Liver (tissue), 3 donors: ENCODE results near the gene GPC1.

ENCODE experiments used
- FOXA1 ChIP-seq: IDR thresholded peaks from 2 replicates; pipeline ENCODE4 v1.6.1; 2016; ENCODE audit warnings: antibody characterized with exemption
- HNF4A ChIP-seq, 2 donors: conservative IDR thresholded peaks; 2 replicates each; pipeline ENCODE4 v1.6.1; 2016; ENCODE audit warnings: antibody characterized with exemption in 2 of 2, mild to moderate bottlenecking in 2 of 2
- HNF4G ChIP-seq: IDR thresholded peaks from 2 replicates; pipeline ENCODE4 v1.6.1; 2016; ENCODE audit warnings: antibody characterized with exemption
- MAX ChIP-seq: IDR thresholded peaks from 2 replicates; pipeline ENCODE4 v1.6.1; 2016; ENCODE audit warnings: antibody characterized with exemption
- NR2F2 ChIP-seq: IDR thresholded peaks from 2 replicates; pipeline ENCODE4 v1.6.1; 2016; ENCODE audit warnings: antibody characterized with exemption
- TAF1 ChIP-seq: conservative IDR thresholded peaks from 2 replicates; pipeline ENCODE4 v1.6.1; 2016; ENCODE audit warnings: antibody characterized with exemption, mild to moderate bottlenecking
- YY1 ChIP-seq: IDR thresholded peaks from 2 replicates; pipeline ENCODE4 v1.6.1; 2016; ENCODE audit warnings: antibody characterized with exemption, mild to moderate bottlenecking
- TF ChIP-seq, protein P1 (sequence below): fragments of 150-350 bp; IDR thresholded peaks from 2 replicates; pipeline ENCODE4 v1.5.1; 2017; ENCODE audit warnings: improper control_type of control experiment, low read depth, low read length; ENCODE audit not compliant: missing input control
- TF ChIP-seq, protein P2 (sequence below): IDR thresholded peaks from 2 replicates; pipeline ENCODE4 v1.6.1; 2016; ENCODE audit warnings: antibody characterized with exemption, mild to moderate bottlenecking
- donor health status: healthy.
- donor health status: healthy.

GRCh38 chr2:240418311-240418710 lies 17.2 kb upstream of the GPC1 start:
- TF ChIP-seq, protein P1, sequence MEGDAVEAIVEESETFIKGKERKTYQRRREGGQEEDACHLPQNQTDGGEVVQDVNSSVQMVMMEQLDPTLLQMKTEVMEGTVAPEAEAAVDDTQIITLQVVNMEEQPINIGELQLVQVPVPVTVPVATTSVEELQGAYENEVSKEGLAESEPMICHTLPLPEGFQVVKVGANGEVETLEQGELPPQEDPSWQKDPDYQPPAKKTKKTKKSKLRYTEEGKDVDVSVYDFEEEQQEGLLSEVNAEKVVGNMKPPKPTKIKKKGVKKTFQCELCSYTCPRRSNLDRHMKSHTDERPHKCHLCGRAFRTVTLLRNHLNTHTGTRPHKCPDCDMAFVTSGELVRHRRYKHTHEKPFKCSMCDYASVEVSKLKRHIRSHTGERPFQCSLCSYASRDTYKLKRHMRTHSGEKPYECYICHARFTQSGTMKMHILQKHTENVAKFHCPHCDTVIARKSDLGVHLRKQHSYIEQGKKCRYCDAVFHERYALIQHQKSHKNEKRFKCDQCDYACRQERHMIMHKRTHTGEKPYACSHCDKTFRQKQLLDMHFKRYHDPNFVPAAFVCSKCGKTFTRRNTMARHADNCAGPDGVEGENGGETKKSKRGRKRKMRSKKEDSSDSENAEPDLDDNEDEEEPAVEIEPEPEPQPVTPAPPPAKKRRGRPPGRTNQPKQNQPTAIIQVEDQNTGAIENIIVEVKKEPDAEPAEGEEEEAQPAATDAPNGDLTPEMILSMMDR, result no peak
- TF ChIP-seq YY1, result no peak
- TF ChIP-seq TAF1, result no peak
- no peak for TF ChIP-seq HNF4G
- no peak for TF ChIP-seq HNF4A (conservative IDR thresholded peaks at IDR 0.05)
- TF ChIP-seq MAX, result no peak
- TF ChIP-seq, protein P2, sequence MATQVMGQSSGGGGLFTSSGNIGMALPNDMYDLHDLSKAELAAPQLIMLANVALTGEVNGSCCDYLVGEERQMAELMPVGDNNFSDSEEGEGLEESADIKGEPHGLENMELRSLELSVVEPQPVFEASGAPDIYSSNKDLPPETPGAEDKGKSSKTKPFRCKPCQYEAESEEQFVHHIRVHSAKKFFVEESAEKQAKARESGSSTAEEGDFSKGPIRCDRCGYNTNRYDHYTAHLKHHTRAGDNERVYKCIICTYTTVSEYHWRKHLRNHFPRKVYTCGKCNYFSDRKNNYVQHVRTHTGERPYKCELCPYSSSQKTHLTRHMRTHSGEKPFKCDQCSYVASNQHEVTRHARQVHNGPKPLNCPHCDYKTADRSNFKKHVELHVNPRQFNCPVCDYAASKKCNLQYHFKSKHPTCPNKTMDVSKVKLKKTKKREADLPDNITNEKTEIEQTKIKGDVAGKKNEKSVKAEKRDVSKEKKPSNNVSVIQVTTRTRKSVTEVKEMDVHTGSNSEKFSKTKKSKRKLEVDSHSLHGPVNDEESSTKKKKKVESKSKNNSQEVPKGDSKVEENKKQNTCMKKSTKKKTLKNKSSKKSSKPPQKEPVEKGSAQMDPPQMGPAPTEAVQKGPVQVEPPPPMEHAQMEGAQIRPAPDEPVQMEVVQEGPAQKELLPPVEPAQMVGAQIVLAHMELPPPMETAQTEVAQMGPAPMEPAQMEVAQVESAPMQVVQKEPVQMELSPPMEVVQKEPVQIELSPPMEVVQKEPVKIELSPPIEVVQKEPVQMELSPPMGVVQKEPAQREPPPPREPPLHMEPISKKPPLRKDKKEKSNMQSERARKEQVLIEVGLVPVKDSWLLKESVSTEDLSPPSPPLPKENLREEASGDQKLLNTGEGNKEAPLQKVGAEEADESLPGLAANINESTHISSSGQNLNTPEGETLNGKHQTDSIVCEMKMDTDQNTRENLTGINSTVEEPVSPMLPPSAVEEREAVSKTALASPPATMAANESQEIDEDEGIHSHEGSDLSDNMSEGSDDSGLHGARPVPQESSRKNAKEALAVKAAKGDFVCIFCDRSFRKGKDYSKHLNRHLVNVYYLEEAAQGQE, result no peak
- no peak for TF ChIP-seq NR2F2
- TF ChIP-seq FOXA1, result no peak
